Measurements from ENCODE around the gene SLC35A1. TPM values are rescaled to one million over a fixed set of nuclear protein-coding genes. Genes with fewer than 3 reads are reported as not detected.
A peak's percentile ranks its signal among the peaks of the same experiment; 100 is the strongest.

Gene SLC35A1
- total and polyA plus RNA-seq, 10 donors = 13.3 to 25.4 (median 18.7) TPM

GRCh38 chr6:87465051-87465450 is 7.7 kb upstream of the SLC35A1 start:
- intact Hi-C loops (cut with DNase I; ENCODE audit: low total_unique reads) = no loop called here
- Histone ChIP-seq H3K4me1 (no peaks in the 10 kb centered on the region), H3K4me3 (no peak overlapping the region), H3K36me3 (no peaks in the 10 kb centered on the region), H3K27ac (no peak overlapping the region), H3K27me3 (replicated peaks in 1 of 7) (peaks cover 0 to 10% (median 0%) of the 10 kb centered on the region in 7 donors), H3K9me3 (peaks cover 0 to 9% (median 7%) of the 10 kb centered on the region in 8 donors)
- no peak for DNase-seq
- 77 to 88% (median 82%) methylated on average over 2 of the region's 2 CpGs for WGBS, 5 donors
- TF ChIP-seq CTCF (IDR thresholded peaks at IDR 0.05 in 8 of 11, conservative IDR thresholded peaks at IDR 0.05 in 3 of 11) (no peak), POLR2AphosphoS5 (IDR thresholded peaks at IDR 0.05) (no peak), POLR2A (IDR thresholded peaks at IDR 0.05) (no peak)

GRCh38 chr6:87473419-87473903 is 687 bp downstream of the SLC35A1 start:
- peak overlapping the region; percentile 87 to 97 (median 96) for H3K27ac ChIP-seq
- intact Hi-C loops (cut with DNase I; ENCODE audit: low total_unique reads) = no loop called here
- WGBS, 5 donors = 1 to 3% (median 2%) methylated on average over 14 to 15 of the region's 15 CpGs
- H3K4me1 ChIP-seq = peaks cover 8 to 44% (median 28%) of the 10 kb centered on the region in 6 donors
- TF ChIP-seq POLR2A (IDR thresholded peaks at IDR 0.05) (no peak), CTCF (IDR thresholded peaks at IDR 0.05 in 8 of 11, conservative IDR thresholded peaks at IDR 0.05 in 3 of 11) (no peak), POLR2AphosphoS5 (IDR thresholded peaks at IDR 0.05) (no peak)
- H3K36me3 ChIP-seq = peaks cover 0 to 13% (median 0%) of the 10 kb centered on the region in 6 donors
- H3K9me3 ChIP-seq = no peaks in the 10 kb centered on the region
- peak overlapping the region; percentile 53 to 99 (median 91) for H3K4me3 ChIP-seq
- no peaks in the 10 kb centered on the region for H3K27me3 ChIP-seq (replicated peaks in 1 of 7)
- DNase-seq = no peak

GRCh38 chr6:87481931-87482330 is 9.2 kb downstream of the SLC35A1 start:
- TF ChIP-seq POLR2A (IDR thresholded peaks at IDR 0.05) = no peak
- no peak for TF ChIP-seq CTCF (IDR thresholded peaks at IDR 0.05 in 8 of 11, conservative IDR thresholded peaks at IDR 0.05 in 3 of 11)
- no peak for TF ChIP-seq POLR2AphosphoS5 (IDR thresholded peaks at IDR 0.05)
- no peak for DNase-seq
- WGBS, 5 donors = 35 to 77% (median 60%) methylated on average over 3 of the region's 3 CpGs
- intact Hi-C loops (cut with DNase I; ENCODE audit: low total_unique reads) = no loop called here
- Histone ChIP-seq H3K9me3 (peaks cover 0 to 9% (median 0%) of the 10 kb centered on the region in 8 donors), H3K4me1 (peaks cover 0 to 28% (median 8%) of the 10 kb centered on the region in 6 donors), H3K27ac (peak overlapping the region in 7 of 8 donors; percentile 8 to 80 (median 61)), H3K27me3 (replicated peaks in 1 of 7) (no peaks in the 10 kb centered on the region), H3K36me3 (peaks cover 0 to 55% (median 0%) of the 10 kb centered on the region in 6 donors), H3K4me3 (no peak overlapping the region)

GRCh38 chr6:87482366-87482765 is 9.6 kb downstream of the SLC35A1 start:
- intact Hi-C loops (cut with DNase I; ENCODE audit: low total_unique reads) = no loop called here
- Histone ChIP-seq H3K9me3 (peaks cover 0 to 9% (median 0%) of the 10 kb centered on the region in 8 donors), H3K36me3 (peaks cover 0 to 53% (median 0%) of the 10 kb centered on the region in 6 donors), H3K27ac (peak overlapping the region in 6 of 8 donors; percentile 8 to 80 (median 64)), H3K4me1 (peaks cover 0 to 28% (median 8%) of the 10 kb centered on the region in 6 donors), H3K27me3 (replicated peaks in 1 of 7) (no peaks in the 10 kb centered on the region), H3K4me3 (no peak overlapping the region)
- no peak for TF ChIP-seq POLR2A (IDR thresholded peaks at IDR 0.05)
- TF ChIP-seq CTCF (IDR thresholded peaks at IDR 0.05 in 8 of 11, conservative IDR thresholded peaks at IDR 0.05 in 3 of 11) = no peak
- TF ChIP-seq POLR2AphosphoS5 (IDR thresholded peaks at IDR 0.05) = no peak
- no peak for DNase-seq
- WGBS, 5 donors = 36 to 60% (median 57%) methylated on average over 4 of the region's 4 CpGs
